CD4-positive, alpha-beta T cell treated with Interleukin-4 for 1 hour (primary cell): Measurements from ENCODE around the gene COL4A3.

ENCODE experiments used
- DNase-seq, 2 donors: peaks; one replicate each; pipeline ENCODE4 v3.0.0-alpha.2; 2020 to 2022

The COL4A3 gene

GRCh38 chr2:227349989-227350612 lies 185.7 kb downstream of the COL4A3 start:
- no peak for DNase-seq

DNA sequence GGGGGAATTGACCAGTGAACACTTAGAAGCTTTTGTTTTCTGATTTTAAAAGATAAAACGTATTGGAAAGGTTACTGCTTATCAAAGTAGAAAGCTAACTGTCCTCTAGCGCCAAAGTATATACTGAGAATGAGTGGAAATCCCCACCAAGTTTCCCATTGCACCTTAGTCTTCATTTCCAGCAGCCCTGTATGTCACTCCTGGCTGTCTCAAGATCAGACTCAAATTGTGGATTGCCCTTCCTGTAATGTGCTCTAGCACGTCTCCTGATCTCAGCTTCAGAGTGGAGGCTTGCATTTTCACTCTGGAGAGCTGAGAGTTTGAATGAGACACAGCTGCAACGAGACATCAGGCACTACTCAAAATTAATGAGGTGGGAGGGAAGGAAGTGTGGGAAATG lies 187.2 kb downstream of the COL4A3 start:
- no peak for DNase-seq

GRCh38 chr2:227360351-227360750 lies 195.9 kb downstream of the COL4A3 start:
- no peak for DNase-seq

GRCh38 chr2:227363756-227364155 lies 199.3 kb downstream of the COL4A3 start:
- peak in 1 of 2 donors; percentile 14 for DNase-seq
